HG03060 (cell line): ENCODE results near the gene TMEM201.
A peak's percentile ranks its signal among the peaks of the same experiment; 100 is the strongest.
"Not testable (repeated sequence)": the region's sequence is repeated elsewhere in the genome, so short reads cannot be mapped to it uniquely, and the experiment has no call there.

Experiments used
- ATAC-seq: cut with Tn5 transposase; IDR thresholded peaks from one replicate; pipeline ENCODE4 v1.9.1; 2021; ENCODE audit warnings: low read depth, moderate number of reproducible peaks; ENCODE audit not compliant: unreplicated experiment

The TMEM201 gene, protein sequence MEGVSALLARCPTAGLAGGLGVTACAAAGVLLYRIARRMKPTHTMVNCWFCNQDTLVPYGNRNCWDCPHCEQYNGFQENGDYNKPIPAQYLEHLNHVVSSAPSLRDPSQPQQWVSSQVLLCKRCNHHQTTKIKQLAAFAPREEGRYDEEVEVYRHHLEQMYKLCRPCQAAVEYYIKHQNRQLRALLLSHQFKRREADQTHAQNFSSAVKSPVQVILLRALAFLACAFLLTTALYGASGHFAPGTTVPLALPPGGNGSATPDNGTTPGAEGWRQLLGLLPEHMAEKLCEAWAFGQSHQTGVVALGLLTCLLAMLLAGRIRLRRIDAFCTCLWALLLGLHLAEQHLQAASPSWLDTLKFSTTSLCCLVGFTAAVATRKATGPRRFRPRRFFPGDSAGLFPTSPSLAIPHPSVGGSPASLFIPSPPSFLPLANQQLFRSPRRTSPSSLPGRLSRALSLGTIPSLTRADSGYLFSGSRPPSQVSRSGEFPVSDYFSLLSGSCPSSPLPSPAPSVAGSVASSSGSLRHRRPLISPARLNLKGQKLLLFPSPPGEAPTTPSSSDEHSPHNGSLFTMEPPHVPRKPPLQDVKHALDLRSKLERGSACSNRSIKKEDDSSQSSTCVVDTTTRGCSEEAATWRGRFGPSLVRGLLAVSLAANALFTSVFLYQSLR

DNA sequence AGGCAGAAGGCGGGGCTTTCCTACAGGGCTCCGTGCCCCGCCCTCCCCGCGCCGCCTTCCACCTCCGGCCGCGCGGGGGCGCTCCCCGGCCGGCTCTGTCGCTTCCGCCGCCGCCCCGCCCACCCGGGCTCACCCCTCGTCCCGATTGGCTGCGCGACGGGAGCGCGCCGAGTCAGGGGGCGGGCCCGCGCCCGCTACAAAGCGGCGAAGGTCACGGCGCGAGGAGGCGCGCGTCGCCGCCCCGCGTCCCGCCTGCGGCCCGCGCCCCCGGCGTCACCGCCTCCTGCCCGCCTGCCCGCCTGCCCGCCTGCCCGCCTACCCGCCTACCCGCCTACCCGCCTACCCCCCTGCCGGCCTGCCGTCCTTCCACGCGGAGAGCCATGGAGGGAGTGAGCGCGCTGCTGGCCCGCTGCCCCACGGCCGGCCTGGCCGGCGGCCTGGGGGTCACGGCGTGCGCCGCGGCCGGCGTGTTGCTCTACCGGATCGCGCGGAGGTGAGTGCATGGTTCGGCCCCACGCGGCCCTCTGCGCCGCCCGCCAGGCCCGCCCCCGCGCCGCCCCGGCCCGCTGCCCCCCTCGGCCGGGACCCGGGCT is at the start of gene TMEM201:
TSS of gene TMEM201 (plus strand) at position 361 of the 593 bp plus-strand sequence. CDS start at position 381, 20 bp downstream.
- peak; percentile 20 for ATAC-seq

- peak; percentile 82 for ATAC-seq
These were observed 49.4 kb upstream of the TMEM201 start, which contains the start of gene SLC25A33 for GRCh38 chr1:9539165-9539828. Gene SLC25A33, plus strand, starts transcription at chr1:9539465. Its CDS starts 227 bp downstream, at chr1:9539692.

GRCh38 chr1:9539829-9540550 is 48.7 kb upstream of the TMEM201 start:
- ATAC-seq: peak; percentile 24

DNA sequence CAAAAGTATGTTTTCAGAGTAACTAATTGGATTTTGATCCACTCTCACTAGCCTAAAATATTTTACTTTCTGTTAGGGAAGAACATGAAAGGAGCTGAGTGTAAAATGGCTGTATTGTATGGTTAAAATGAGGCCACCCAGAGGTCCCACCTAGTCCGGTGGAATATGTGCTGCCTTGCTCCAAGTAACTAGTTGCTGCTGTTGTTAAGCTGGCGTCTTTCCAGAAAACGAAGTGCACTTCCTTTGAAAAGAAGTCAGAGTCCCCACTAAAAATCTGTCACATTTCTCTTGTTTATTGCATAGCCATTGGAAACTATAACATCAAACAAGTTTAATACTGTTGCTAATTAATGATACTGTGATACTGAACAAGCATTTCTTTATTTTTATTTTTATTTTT is 46.3 kb upstream of the TMEM201 start:
- no peak for ATAC-seq

DNA sequence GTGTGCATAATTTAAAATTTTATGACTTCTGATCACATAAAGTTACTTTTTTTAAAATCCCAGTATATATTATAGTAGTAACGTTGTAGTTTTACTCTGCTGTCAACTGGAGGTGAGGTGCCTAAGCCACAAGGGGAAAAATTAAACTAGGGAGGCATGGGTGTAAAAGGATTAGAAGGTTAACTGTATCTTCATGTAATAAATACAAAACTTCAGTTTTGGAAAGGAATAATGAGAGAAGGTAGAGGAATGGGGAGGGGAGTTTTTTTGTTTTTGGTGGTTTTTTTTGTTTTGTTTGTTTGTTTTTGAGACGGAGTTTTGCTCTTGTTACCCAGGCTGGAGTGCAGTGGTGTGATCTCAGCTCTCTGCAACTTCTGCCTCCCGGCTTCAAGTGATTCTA is 43.8 kb upstream of the TMEM201 start:
- ATAC-seq: no peak

GRCh38 chr1:9549955-9550546 is 38.7 kb upstream of the TMEM201 start:
- ATAC-seq: no peak

- no peak for ATAC-seq
These were observed 36.7 kb upstream of the TMEM201 start for GRCh38 chr1:9551984-9552383.

DNA sequence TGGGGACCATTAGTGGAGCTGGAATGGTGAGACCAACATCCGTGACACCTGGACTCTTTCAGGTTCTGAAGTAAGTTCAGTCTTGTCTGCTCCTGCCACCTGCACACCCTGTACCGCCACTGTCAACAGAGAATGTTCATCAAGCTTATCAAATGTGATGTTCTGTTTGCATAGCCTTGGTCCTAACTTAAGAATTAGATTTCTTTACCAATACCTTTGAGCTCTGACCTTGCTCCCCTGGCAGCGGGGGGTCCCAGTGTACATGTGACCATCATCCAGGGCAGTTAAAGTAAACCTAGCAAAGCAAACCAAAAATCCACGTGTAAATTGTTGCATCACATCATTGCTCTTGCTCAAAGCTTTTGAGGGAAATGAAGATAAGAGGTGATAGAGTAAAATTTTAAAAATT is 35.0 kb upstream of the TMEM201 start:
- no peak for ATAC-seq

DNA sequence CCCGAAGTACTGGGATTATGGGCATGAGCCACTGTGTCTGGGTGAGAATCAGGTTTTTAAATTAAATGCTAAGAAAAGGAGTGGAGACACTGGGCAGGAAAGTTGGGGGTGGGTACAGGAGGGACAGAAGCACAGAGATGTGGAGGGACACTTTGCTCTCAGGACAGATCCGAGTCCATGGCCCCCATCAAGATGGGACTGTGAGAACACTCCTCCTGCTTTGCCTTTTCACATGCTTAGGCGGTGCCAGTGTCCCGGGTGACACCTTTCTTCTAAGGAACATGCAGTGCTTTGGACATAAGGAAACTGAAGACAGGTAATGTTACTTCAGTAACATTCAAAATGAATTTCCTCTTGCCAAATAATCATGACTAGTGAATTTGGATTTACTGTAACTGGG is 32.8 kb upstream of the TMEM201 start:
- no peak for ATAC-seq

DNA sequence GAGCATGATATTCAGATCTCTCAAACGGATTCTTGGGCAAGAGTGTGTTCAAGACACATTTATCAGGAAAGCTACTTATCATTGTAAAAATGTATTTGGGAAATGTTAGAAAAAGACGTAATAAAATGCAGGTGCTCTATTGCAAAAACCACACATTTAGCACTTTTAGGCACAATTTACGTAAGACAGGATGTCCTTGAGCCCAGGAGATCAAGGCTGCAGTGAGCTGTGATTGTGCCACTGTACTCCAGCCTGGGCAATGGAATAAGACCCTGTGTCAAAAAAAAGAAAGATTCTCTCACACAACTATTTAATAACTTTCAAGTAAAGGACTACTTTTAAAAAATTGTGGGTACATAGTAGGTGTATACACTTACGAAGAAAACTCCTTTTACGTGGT is 31.1 kb upstream of the TMEM201 start:
- ATAC-seq: no peak

DNA sequence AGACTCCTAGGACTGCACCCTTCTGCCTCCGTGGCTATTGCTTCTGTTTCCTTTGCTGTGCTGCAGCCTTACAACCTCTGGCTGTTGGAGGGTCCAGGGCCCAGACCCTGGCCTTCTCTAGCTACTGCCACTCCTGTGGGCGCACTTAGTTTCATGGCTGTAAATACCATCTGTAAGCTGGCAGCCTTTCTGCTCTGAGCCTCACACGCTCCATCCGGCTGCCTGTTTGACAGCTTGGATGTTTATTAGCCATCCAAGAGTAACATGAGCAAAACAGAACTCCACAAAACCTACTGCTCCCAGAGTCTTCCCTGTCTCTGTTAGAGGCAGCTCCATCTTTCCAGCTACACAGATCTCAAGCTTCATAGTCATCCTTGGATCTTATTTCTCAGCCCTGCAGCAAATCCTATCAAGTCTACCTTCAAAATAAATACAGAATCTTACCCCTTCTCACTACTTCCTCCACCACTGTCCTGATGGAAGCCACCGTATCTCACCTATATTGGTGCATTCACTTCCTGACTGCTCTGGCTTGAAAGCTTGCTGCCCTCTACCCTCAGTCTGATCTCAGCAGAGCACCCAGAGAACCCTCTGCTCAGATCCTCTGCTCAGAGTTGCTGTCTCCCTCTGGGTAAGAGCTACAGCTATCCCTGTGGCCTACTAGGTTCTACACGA is 30.3 kb upstream of the TMEM201 start:
- no peak for ATAC-seq

- no peak for ATAC-seq
These were observed 29.7 kb upstream of the TMEM201 start for GRCh38 chr1:9558946-9559545.

DNA sequence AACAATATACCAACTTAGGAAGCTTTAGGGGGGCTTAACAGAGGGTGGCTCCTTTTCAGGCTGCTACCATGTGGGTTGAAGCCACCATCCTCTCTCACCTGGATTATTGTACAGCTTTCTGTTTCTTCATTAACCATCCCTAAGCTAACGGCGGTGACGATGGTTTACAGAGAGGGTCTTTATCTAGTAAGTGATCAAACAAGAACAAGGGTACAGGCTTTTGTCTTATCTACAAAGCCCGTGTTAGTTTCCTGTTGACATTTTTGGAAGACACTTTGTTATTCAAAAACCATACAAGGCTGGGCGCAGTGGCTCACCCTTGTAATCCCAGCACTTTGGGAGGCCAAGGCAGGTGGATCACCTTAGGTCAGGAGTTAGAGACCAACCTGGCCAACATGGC is 29.0 kb upstream of the TMEM201 start:
- ATAC-seq: no peak

- ATAC-seq: not testable (repeated sequence)
These were observed 28.6 kb upstream of the TMEM201 start for GRCh38 chr1:9560090-9560489.

DNA sequence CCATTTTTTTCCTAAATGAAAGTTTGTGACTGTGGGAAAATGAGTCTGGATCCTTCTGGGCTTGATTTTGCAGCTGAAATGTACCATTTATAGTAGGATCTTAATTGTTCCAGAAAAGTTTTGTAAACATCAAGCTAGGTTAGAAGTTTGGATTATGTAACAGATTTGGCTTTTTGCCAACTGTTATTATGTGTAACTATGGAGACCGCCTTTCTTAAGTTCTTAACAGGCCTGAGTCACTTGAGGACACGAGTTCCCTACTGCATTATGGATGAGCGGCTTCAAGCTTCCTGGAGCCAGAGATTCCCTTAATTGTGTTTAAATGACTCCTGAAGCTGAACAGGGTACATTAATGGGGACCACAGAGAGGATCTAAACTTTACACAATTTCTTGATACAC is 27.3 kb upstream of the TMEM201 start:
- ATAC-seq: no peak

DNA sequence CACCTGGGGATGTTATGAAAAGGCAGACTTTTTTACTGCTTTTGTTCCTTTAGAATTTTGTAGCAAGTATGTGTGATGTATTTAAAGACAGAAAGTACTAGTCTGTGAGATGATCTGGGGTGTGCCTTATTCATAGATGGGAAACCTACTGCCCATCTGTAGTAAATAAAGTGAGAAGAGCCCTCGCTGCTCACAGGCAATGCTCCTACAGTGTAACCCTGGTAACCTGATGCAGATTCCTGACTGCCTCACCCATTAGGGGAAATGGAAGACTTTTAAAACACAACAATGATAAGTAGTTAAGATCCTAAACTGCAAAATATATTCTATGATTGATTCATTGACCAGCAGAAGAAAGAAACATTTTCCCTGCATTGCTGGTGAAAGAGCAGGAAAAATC is 19.4 kb upstream of the TMEM201 start:
- ATAC-seq: no peak

DNA sequence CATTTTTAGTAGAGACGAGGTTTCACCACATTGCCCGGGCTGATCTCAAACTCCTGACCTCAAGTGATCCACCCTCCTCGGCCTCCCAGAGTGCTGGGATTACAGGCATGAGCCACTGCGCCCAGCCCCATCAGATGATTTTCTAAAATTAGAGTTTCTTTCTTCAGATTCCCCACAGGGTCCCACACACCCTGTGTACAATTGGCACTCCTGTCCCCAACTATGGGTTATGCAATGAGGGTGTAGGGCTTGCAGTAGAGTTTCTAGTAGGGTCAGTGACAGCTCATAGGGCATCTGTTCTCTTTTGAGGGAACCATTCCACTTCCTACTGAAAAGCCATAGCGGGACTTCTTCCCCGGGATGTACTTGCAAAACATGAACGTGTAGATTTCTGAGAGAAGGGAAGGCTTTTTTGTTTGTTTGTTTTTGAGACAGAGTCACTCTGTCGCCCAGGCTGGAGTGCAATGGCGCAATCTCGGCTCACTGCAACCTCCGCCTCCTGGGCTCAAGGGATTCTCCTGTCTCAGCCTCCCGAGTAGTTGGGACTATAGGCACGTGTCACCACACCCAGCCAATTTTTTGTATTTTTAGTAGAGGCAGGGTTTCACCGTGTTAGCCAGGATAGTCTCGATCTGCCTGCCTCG is 17.7 kb upstream of the TMEM201 start:
- ATAC-seq: not testable (repeated sequence)

DNA sequence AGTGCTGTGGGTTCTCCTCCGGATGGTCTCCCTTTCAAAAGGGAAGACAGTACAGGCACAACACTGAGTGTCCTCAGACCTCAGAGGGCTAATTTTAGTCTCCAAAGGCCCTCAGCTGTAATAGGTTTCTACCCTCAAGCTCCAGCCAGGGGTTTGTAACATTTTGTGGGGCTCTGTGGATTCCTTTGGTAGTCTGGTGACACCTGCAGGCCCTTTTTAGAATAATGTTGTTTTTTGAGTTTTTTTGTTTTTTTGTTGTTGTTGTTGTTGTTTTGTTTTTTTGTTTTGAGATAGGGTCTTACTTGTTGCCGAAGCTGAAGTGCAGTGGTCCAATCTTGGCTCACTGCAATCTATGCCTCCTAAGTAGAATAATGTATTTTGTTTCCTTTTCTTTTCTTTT is 15.0 kb upstream of the TMEM201 start:
- no peak for ATAC-seq
